ENCODE measurements around the gene IL22. TPM values are rescaled to one million over a fixed set of nuclear protein-coding genes. Genes with fewer than 3 reads are reported as not detected.
A peak's percentile ranks its signal among the peaks of the same experiment; 100 is the strongest.

The IL22 gene
- total RNA-seq, 1 donor from 2014 or later = not detected

DNA sequence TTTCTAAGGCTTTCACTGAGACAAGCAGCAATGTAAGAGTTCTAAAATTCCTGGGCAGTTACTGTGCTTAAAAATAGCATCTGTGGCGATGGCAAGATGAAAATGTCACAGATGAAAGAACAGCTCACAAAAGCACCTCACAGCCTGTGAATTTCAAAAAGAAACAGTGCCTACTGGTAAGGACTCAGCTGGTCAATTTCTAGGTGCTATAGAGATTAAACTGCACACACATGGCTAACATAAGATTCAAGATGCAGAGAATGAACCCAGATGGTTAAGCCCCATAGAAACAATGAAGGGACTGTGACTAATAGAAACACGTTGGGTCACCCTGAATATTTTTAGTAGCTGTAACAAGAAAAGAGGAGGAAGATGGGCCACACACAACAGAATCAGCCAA lies 15.8 kb downstream of the IL22 start:
- Histone ChIP-seq H3K4me3 (no peak overlapping the region), H3K36me3 (no peaks in the 10 kb centered on the region), H3K9me3 (no peaks in the 10 kb centered on the region), H3K27ac (no peak overlapping the region), H3K27me3 (no peaks in the 10 kb centered on the region), H3K4me1 (peaks cover 43% of the 10 kb centered on the region)
- intact Hi-C loops (cut with DNase I) = no loop called here
- no peak for DNase-seq (ENCODE audit: extremely low spot score in 2 of 2)
- TF ChIP-seq POLR2A (IDR thresholded peaks at IDR 0.05) = no peak
- TF ChIP-seq, protein P1, sequence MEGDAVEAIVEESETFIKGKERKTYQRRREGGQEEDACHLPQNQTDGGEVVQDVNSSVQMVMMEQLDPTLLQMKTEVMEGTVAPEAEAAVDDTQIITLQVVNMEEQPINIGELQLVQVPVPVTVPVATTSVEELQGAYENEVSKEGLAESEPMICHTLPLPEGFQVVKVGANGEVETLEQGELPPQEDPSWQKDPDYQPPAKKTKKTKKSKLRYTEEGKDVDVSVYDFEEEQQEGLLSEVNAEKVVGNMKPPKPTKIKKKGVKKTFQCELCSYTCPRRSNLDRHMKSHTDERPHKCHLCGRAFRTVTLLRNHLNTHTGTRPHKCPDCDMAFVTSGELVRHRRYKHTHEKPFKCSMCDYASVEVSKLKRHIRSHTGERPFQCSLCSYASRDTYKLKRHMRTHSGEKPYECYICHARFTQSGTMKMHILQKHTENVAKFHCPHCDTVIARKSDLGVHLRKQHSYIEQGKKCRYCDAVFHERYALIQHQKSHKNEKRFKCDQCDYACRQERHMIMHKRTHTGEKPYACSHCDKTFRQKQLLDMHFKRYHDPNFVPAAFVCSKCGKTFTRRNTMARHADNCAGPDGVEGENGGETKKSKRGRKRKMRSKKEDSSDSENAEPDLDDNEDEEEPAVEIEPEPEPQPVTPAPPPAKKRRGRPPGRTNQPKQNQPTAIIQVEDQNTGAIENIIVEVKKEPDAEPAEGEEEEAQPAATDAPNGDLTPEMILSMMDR (IDR thresholded peaks at IDR 0.05) = no peak
- no peak for TF ChIP-seq POLR2AphosphoS5 (IDR thresholded peaks at IDR 0.05; ENCODE audit: insufficient read depth in 1 of 2, low read depth in 1 of 2)

DNA sequence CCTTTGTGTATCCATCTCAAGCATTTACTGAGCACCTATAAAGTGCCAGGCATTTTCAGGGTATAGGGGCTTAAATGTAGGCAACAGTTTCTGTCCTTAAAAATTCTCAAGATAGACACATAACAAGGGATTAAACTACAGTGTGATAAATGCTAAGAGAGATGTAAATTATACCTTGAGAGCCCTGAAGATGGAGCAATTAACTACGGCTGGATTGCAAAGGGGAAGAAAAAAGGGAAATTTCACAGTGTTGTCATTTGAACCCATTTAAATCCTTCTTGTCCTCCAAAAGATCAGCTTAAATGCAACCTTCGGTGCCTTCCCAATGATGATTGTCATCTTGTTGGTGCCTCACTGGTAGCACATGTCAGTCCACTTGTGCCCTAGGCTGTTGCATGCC lies 16.3 kb downstream of the IL22 start:
- TF ChIP-seq, protein P1 (IDR thresholded peaks at IDR 0.05) = no peak
- TF ChIP-seq POLR2A (IDR thresholded peaks at IDR 0.05) (no peak), POLR2AphosphoS5 (IDR thresholded peaks at IDR 0.05; ENCODE audit: insufficient read depth in 1 of 2, low read depth in 1 of 2) (no peak)
- intact Hi-C loops (cut with DNase I) = no loop called here
- no peaks in the 10 kb centered on the region for H3K9me3 ChIP-seq
- H3K36me3 ChIP-seq = no peaks in the 10 kb centered on the region
- no peak overlapping the region for H3K27ac ChIP-seq
- peak overlapping the region; percentile 24 to 25 for H3K4me3 ChIP-seq
- H3K4me1 ChIP-seq = peaks cover 43% of the 10 kb centered on the region
- H3K27me3 ChIP-seq = no peaks in the 10 kb centered on the region
- no peak for DNase-seq (ENCODE audit: extremely low spot score in 2 of 2)

DNA sequence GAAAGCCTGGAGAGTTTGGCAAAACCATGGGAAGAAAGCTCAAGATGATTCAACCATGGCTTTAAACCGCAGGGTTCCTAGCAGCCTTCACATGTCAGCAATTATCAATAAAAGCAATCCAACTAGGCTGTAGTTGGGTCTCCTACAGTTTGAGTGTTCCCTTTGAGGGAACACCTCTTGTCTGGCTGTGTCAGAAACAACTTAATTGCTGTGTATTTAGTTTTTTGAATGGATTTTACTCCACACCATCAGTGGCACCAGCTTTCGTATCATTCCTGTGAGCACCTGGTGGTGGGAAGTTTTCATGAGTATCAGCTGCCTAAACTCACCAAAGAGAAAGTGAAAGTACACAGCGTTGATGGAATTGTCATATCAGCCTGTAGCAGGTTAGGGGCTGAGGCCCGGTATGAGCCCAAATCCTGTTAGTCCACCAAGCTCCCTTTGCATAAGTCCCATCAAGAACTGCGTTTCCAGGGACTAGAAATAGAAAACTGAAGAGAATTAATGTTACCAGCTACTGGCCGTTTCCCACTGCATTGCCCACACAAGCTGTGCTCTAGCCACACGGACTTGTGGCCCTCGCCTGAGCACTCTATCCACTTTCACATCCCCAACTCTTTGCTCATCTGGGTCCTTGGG lies 16.9 kb downstream of the IL22 start:
- intact Hi-C loops (cut with DNase I) = no loop called here
- Histone ChIP-seq H3K4me1 (peaks cover 43% of the 10 kb centered on the region), H3K36me3 (no peaks in the 10 kb centered on the region), H3K27me3 (no peaks in the 10 kb centered on the region), H3K9me3 (no peaks in the 10 kb centered on the region), H3K4me3 (peak overlapping the region; percentile 24 to 25), H3K27ac (no peak overlapping the region)
- TF ChIP-seq, protein P1 (IDR thresholded peaks at IDR 0.05) = no peak
- TF ChIP-seq POLR2AphosphoS5 (IDR thresholded peaks at IDR 0.05; ENCODE audit: insufficient read depth in 1 of 2, low read depth in 1 of 2) (no peak), POLR2A (IDR thresholded peaks at IDR 0.05) (no peak)
- DNase-seq (ENCODE audit: extremely low spot score in 2 of 2) = no peak

DNA sequence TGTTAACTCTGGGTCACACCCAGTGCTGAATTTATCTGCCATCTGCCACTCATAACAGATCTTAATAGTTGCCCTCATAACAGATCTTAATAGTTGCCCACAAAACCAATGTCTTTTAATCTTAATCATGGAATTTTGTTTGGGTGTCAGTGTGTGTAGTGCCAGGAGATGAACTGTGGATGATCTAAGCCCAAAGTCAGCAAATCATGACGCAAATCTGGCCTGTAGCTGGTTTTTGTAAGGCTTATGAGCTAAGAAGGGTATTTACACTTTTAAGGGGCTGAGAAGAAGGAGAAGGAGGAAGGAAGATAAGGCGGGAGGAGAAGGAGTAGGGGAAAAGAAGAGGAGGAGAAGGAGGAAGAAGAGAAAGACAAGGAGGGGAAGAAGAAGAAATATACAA lies 17.8 kb downstream of the IL22 start:
- no peak for TF ChIP-seq POLR2AphosphoS5 (IDR thresholded peaks at IDR 0.05; ENCODE audit: insufficient read depth in 1 of 2, low read depth in 1 of 2)

DNA sequence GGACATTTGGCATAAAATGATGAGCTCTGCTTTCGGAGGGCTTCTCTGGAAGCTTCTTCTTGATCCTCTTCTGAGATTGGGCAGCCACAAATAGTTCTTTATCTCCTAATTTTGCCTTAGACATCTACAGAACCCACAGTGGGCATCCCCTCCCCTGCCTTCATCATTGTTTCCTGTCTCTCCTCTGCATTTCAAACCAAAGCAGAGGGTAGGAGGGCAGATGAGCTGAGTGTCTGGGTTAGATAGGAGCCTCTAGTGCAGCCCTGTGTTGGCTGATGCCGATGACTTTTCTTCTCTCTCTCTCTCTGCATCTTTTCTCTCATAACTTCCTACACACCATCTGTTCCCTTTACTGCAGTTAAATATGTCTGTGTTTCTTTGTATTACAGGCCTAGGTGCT lies 19.3 kb downstream of the IL22 start:
- H3K27ac ChIP-seq = no peak overlapping the region
- TF ChIP-seq, protein P1 (IDR thresholded peaks at IDR 0.05) = no peak
- TF ChIP-seq POLR2A (IDR thresholded peaks at IDR 0.05) (no peak), POLR2AphosphoS5 (IDR thresholded peaks at IDR 0.05; ENCODE audit: insufficient read depth in 1 of 2, low read depth in 1 of 2) (no peak)
- no peak overlapping the region for H3K4me3 ChIP-seq
- H3K27me3 ChIP-seq = no peaks in the 10 kb centered on the region
- intact Hi-C loops (cut with DNase I) = no loop called here
- H3K36me3 ChIP-seq = no peaks in the 10 kb centered on the region
- H3K9me3 ChIP-seq = no peaks in the 10 kb centered on the region
- DNase-seq (ENCODE audit: extremely low spot score in 2 of 2) = no peak
- H3K4me1 ChIP-seq = peaks cover 23% of the 10 kb centered on the region

More for the DNA sequence above, 17.8 kb downstream of the IL22 start:
- DNase-seq (ENCODE audit: extremely low spot score in 2 of 2) = no peak
- no peak overlapping the region for H3K4me3 ChIP-seq
- peaks cover 38% of the 10 kb centered on the region for H3K4me1 ChIP-seq
- no peaks in the 10 kb centered on the region for H3K27me3 ChIP-seq
- H3K36me3 ChIP-seq = no peaks in the 10 kb centered on the region
- H3K27ac ChIP-seq = no peak overlapping the region
- intact Hi-C loops (cut with DNase I) = no loop called here
- H3K9me3 ChIP-seq = no peaks in the 10 kb centered on the region

Measured in vagina (tissue), 2 donors.